Kidney (tissue), 14 donors: Measurements from ENCODE around the gene SLC43A1. TPM values are rescaled to one million over a fixed set of nuclear protein-coding genes. Genes with fewer than 3 reads are reported as not detected.

Experiments used
- DNase-seq, 5 donors: peaks; one replicate each; pipeline ENCODE4 v3.0.0-alpha.2; 2013 to 2020
- FAIRE-seq: peaks from 2 replicates; lab custom pipeline; 2012; peaks lifted over from hg19 to GRCh38; lab: Jason Lieb, UNC
- H3K27ac ChIP-seq, 2 donors: one replicate each; pipeline ENCODE4 v1.7.0; 2013; ENCODE audit warnings: low read depth in 2 of 2, low read length in 2 of 2, inconsistent platforms in 1 of 2
- H3K27me3 ChIP-seq: one replicate; pipeline ENCODE4 v1.7.1; 2013; ENCODE audit warnings: low read length, inconsistent platforms; ENCODE audit not compliant: control insufficient read depth, insufficient read depth
- H3K36me3 ChIP-seq, 3 donors: one replicate each; pipeline versions ENCODE4 v1.7.0 to v1.7.1; 2013; ENCODE audit warnings: low read length in 3 of 3, control low read depth in 1 of 3, inconsistent platforms in 1 of 3; ENCODE audit not compliant: insufficient read depth in 3 of 3, control insufficient read depth in 2 of 3
- H3K4me1 ChIP-seq, 3 donors: one replicate each; pipeline versions ENCODE4 v1.7.0 to v1.7.1; 2013; ENCODE audit warnings: low read length in 3 of 3, inconsistent platforms in 1 of 3, low read depth in 1 of 3; ENCODE audit not compliant: control insufficient read depth in 2 of 3, insufficient read depth in 2 of 3
- H3K4me3 ChIP-seq, 3 donors: one replicate each; pipeline versions ENCODE4 v1.7.0 to v1.8.1; 2013; ENCODE audit warnings: low read length in 3 of 3, control low read depth in 1 of 3, inconsistent platforms in 1 of 3
- H3K9ac ChIP-seq, 3 donors: one replicate each; pipeline versions ENCODE4 v1.7.0 to v1.7.1; 2013; ENCODE audit warnings: low read length in 3 of 3, control low read depth in 1 of 3, inconsistent platforms in 1 of 3
- H3K9me3 ChIP-seq, 3 donors: one replicate each; pipeline versions ENCODE4 v1.7.0 to v1.7.1; 2013; ENCODE audit warnings: low read length in 3 of 3, control low read depth in 1 of 3, inconsistent platforms in 1 of 3; ENCODE audit not compliant: control insufficient read depth in 2 of 3, insufficient read depth in 1 of 3
- CTCF ChIP-seq: IDR thresholded peaks from 3 replicates; pipeline ENCODE4 v1.5.1; 2012; ENCODE audit warnings: mild to moderate bottlenecking, moderate library complexity, borderline replicate concordance; ENCODE audit not compliant: insufficient read depth; ENCODE audit errors: extremely low read depth
- intact Hi-C: fragments of 100-400 bp; cut with DNase I; formaldehyde crosslinking; loops from one replicate; pipeline ENCODE4 v1.11.1; 2022
- polyA plus RNA-seq: library from polyadenylated mRNA; stranded (reverse); fragments of 350-450 nt; fragmentation: Illumina TruSeq; extraction: RNeasy Lipid Tissue Mini Kit (QIAGEN cat#74804); gene quantifications from one replicate; pipeline ENCODE4 v1.2.3, GENCODE V29; 2014; ENCODE audit warnings: low read depth, low replicate concordance; ENCODE audit not compliant: insufficient read depth
- total RNA-seq: library from RNA; stranded (reverse); fragmentation: NEBNext Ultra II Directional; extraction: Animal tissue kit (Norgen Biotek cat#: 25700); gene quantifications from one replicate; pipeline ENCODE4 v1.2.1, GENCODE V29; 2021
- donor health status: control.
- donor health status: control.
- donor health status: control.
- donor health status: control.
- donor health status: control.
- donor health status: DM: yes; HTN: yes; CAD: no.
- donor health status: Normal renal cell carcinoma (clear cell type).

SLC43A1 gene
- total and polyA plus RNA-seq, 2 donors from 2014 or later, result 4.1 to 16.6 TPM

GRCh38 chr11:57549983-57550382 lies 34.5 kb upstream of the SLC43A1 start:
- H3K9me3 ChIP-seq, result no peaks in the 10 kb centered on the region
- DNase-seq, result no peak
- no peak overlapping the region for H3K4me3 ChIP-seq
- H3K27ac ChIP-seq, result no peak overlapping the region
- no peak overlapping the region for H3K9ac ChIP-seq
- H3K36me3 ChIP-seq, result peaks cover 0 to 27% (median 12%) of the 10 kb centered on the region in 3 donors
- no peak for TF ChIP-seq CTCF
- intact Hi-C loops, result no loop called here
- FAIRE-seq, result no peak
- H3K4me1 ChIP-seq, result no peaks in the 10 kb centered on the region
- H3K27me3 ChIP-seq, result no peaks in the 10 kb centered on the region

GRCh38 chr11:57547854-57548377 lies 32.4 kb upstream of the SLC43A1 start:
- Histone ChIP-seq H3K4me3 (no peak overlapping the region), H3K4me1 (no peaks in the 10 kb centered on the region), H3K9me3 (no peaks in the 10 kb centered on the region), H3K27ac (no peak overlapping the region), H3K27me3 (no peaks in the 10 kb centered on the region), H3K9ac (no peak overlapping the region), H3K36me3 (peaks cover 0 to 9% (median 7%) of the 10 kb centered on the region in 3 donors)
- no peak for DNase-seq
- no peak for FAIRE-seq
- intact Hi-C loops, result no loop called here
- no peak for TF ChIP-seq CTCF

- H3K9ac ChIP-seq, result no peak overlapping the region
- no peak overlapping the region for H3K4me3 ChIP-seq
- intact Hi-C loops, result no loop called here
- H3K27me3 ChIP-seq, result no peaks in the 10 kb centered on the region
- no peaks in the 10 kb centered on the region for H3K4me1 ChIP-seq
- no peaks in the 10 kb centered on the region for H3K9me3 ChIP-seq
- DNase-seq (no peak), FAIRE-seq (no peak)
- peaks cover 0 to 5% (median 2%) of the 10 kb centered on the region in 3 donors for H3K36me3 ChIP-seq
- TF ChIP-seq CTCF, result no peak
- no peak overlapping the region for H3K27ac ChIP-seq
Measured at GRCh38 chr11:57546869-57547475, 31.5 kb upstream of the SLC43A1 start.
